Type B pancreatic cell (in vitro differentiated cells): ENCODE data around the gene DDN. TPM values are rescaled to one million over a fixed set of nuclear protein-coding genes. Genes with fewer than 3 reads are reported as not detected.

ENCODE experiments used
- DNase-seq: peaks from one replicate; pipeline ENCODE4 v3.0.0; 2021; ENCODE audit warnings: mixed read lengths; ENCODE audit not compliant: unreplicated experiment; ENCODE audit errors: extremely low spot score
- H3K27ac Mint-ChIP-seq: 2 replicates; pipeline ENCODE4 v1.8.0; 2021; ENCODE audit warnings: mild to moderate bottlenecking, mixed read lengths
- H3K27me3 Mint-ChIP-seq: 2 replicates; pipeline ENCODE4 v1.8.0; 2021; ENCODE audit warnings: mixed read lengths
- H3K36me3 Mint-ChIP-seq: 2 replicates; pipeline ENCODE4 v1.8.0; 2021; ENCODE audit warnings: mixed read lengths
- H3K4me1 Mint-ChIP-seq: one replicate; pipeline ENCODE4 v1.8.0; 2021; ENCODE audit warnings: mixed read lengths; ENCODE audit not compliant: unreplicated experiment
- H3K4me3 Mint-ChIP-seq: 2 replicates; pipeline ENCODE4 v1.8.0; 2021; ENCODE audit warnings: mild to moderate bottlenecking, mixed read lengths
- H3K9me3 Mint-ChIP-seq: 2 replicates; pipeline ENCODE4 v1.8.0; 2021; ENCODE audit warnings: mixed read lengths
- CTCF ChIP-seq: fragments of 200-600 bp; sonication (generic); conservative IDR thresholded peaks from 2 replicates; pipeline ENCODE4 v1.5.0; 2021; ENCODE audit warnings: antibody characterized with exemption, mild to moderate bottlenecking
- total RNA-seq: library from RNA; stranded (reverse); gene quantifications from 2 replicates; pipeline ENCODE4 v1.2.1, GENCODE V29; 2021; ENCODE audit warnings: low replicate concordance

DDN gene
- total RNA-seq, 1 donor from 2014 or later: 8.8 TPM

- peak overlapping the region; percentile 17 for H3K27ac Mint-ChIP-seq
- H3K27me3 Mint-ChIP-seq: peaks cover 96% of the 10 kb centered on the region
- peak overlapping the region; percentile 78 for H3K4me3 Mint-ChIP-seq
- no peak for DNase-seq
- no peaks in the 10 kb centered on the region for H3K36me3 Mint-ChIP-seq
- TF ChIP-seq CTCF: no peak
- peaks cover 8% of the 10 kb centered on the region for H3K4me1 Mint-ChIP-seq
- H3K9me3 Mint-ChIP-seq: no peaks in the 10 kb centered on the region
Observed at GRCh38 chr12:48981757-48982157, 17.4 kb downstream of the DDN start.

GRCh38 chr12:48980953-48981756 lies 18.0 kb downstream of the DDN start:
- Mint-ChIP-seq H3K4me1 (peaks cover 8% of the 10 kb centered on the region), H3K27ac (peak overlapping the region; percentile 66), H3K27me3 (peaks cover 97% of the 10 kb centered on the region), H3K36me3 (no peaks in the 10 kb centered on the region), H3K4me3 (peak overlapping the region; percentile 78), H3K9me3 (no peaks in the 10 kb centered on the region)
- peak; percentile 27 for TF ChIP-seq CTCF
- DNase-seq: no peak

GRCh38 chr12:48980389-48980952 lies 18.7 kb downstream of the DDN start:
- TF ChIP-seq CTCF: peak; percentile 17
- peaks cover 8% of the 10 kb centered on the region for H3K4me1 Mint-ChIP-seq
- peak overlapping the region; percentile 78 for H3K4me3 Mint-ChIP-seq
- H3K36me3 Mint-ChIP-seq: no peaks in the 10 kb centered on the region
- no peaks in the 10 kb centered on the region for H3K9me3 Mint-ChIP-seq
- peaks cover 97% of the 10 kb centered on the region for H3K27me3 Mint-ChIP-seq
- no peak for DNase-seq
- H3K27ac Mint-ChIP-seq: peak overlapping the region; percentile 66

- Mint-ChIP-seq H3K27ac (no peak overlapping the region), H3K27me3 (peaks cover 97% of the 10 kb centered on the region), H3K36me3 (no peaks in the 10 kb centered on the region), H3K9me3 (no peaks in the 10 kb centered on the region), H3K4me3 (peak overlapping the region; percentile 78), H3K4me1 (peaks cover 8% of the 10 kb centered on the region)
- no peak for TF ChIP-seq CTCF
- DNase-seq: no peak
Observed at GRCh38 chr12:48979602-48980388, 19.4 kb downstream of the DDN start.

GRCh38 chr12:48978741-48979601 lies 20.2 kb downstream of the DDN start:
- H3K4me3 Mint-ChIP-seq: peak overlapping the region; percentile 78
- H3K9me3 Mint-ChIP-seq: no peaks in the 10 kb centered on the region
- peaks cover 97% of the 10 kb centered on the region for H3K27me3 Mint-ChIP-seq
- H3K27ac Mint-ChIP-seq: peak overlapping the region; percentile 23
- DNase-seq: no peak
- no peaks in the 10 kb centered on the region for H3K36me3 Mint-ChIP-seq
- H3K4me1 Mint-ChIP-seq: peaks cover 8% of the 10 kb centered on the region
- no peak for TF ChIP-seq CTCF
